ENCODE data around the gene HOXC13. TPM values are rescaled to one million over a fixed set of nuclear protein-coding genes. Genes with fewer than 3 reads are reported as not detected.
A peak's percentile ranks its signal among the peaks of the same experiment; 100 is the strongest.

Gene HOXC13
- total and polyA plus RNA-seq, 9 of the 15 experiments (the other 6 are each of a cell fraction or from before 2014, with no cell fraction given) = 0.03 to 0.29 (median 0.17) TPM; not detected in 2

GRCh38 chr12:53949631-53950436 lies 11.2 kb downstream of the HOXC13 start (continued):
- TF ChIP-seq POLR2G (IDR thresholded peaks at IDR 0.05; ENCODE audit: low read depth, low read length) (peak; percentile 38; the same call in 1 of the 2 replicates), ZNF263 (CRISPR knock-in tag; IDR thresholded peaks at IDR 0.05; ENCODE audit: borderline replicate concordance) (peak; percentile 52; the same call in 1 of the 2 replicates), NR2C2 (CRISPR knock-in tag; IDR thresholded peaks at IDR 0.05) (no peak), NR2C2 (tag; IDR thresholded peaks at IDR 0.05) (peak; percentile 24; the same call in 1 of the 2 replicates), DMBX1 (CRISPR knock-in tag; IDR thresholded peaks at IDR 0.05; ENCODE audit: borderline replicate concordance) (no peak), CTBP1 (IDR thresholded peaks at IDR 0.05; ENCODE audit: borderline replicate concordance) (peak; percentile 95), ARID3A (IDR thresholded peaks at IDR 0.05; ENCODE audit: borderline replicate concordance, low read depth, low read length) (no peak), ZBTB34 (CRISPR knock-in tag; IDR thresholded peaks at IDR 0.05) (no peak), ZNF324 (CRISPR knock-in tag; IDR thresholded peaks at IDR 0.05) (no peak), CEBPG (CRISPR knock-in tag; IDR thresholded peaks at IDR 0.05) (no peak), CEBPG (tag; conservative IDR thresholded peaks at IDR 0.05 in 1 of 2, IDR thresholded peaks at IDR 0.05 in 1 of 2) (no peak), CEBPB (tag; IDR thresholded peaks at IDR 0.05) (no peak), L3MBTL2 (IDR thresholded peaks at IDR 0.05) (0 out of 2 replicates have a peak, but pooled peaks have one; percentile 29), E2F3 (CRISPR knock-in tag; IDR thresholded peaks at IDR 0.05) (no peak), NFE2 (IDR thresholded peaks at IDR 0.05; ENCODE audit: low read depth) (peak; percentile 46; the same call in 1 of the 2 replicates), CXXC5 (CRISPR knock-in tag; IDR thresholded peaks at IDR 0.05) (peak; percentile 47; the same call in 1 of the 2 replicates), NR4A1 (CRISPR knock-in tag; IDR thresholded peaks at IDR 0.05) (no peak), NR4A1 (tag; IDR thresholded peaks at IDR 0.05) (no peak), CHCHD3 (CRISPR knock-in tag; IDR thresholded peaks at IDR 0.05) (no peak), SRSF9 (IDR thresholded peaks at IDR 0.05; ENCODE audit: borderline replicate concordance, low read depth, low read length) (no peak), HNRNPK (IDR thresholded peaks at IDR 0.05; ENCODE audit: low read depth, low read length, poor library complexity, severe bottlenecking) (no peak), CREB1 (IDR thresholded peaks at IDR 0.05) (no peak), CREB1 (CRISPR knock-in tag; IDR thresholded peaks at IDR 0.05) (no peak), ZBTB17 (CRISPR knock-in tag; IDR thresholded peaks at IDR 0.05) (no peak), SPI1 (IDR thresholded peaks at IDR 0.05; ENCODE audit: borderline replicate concordance, low read depth, low read length) (peak; percentile 97), RUNX1 (IDR thresholded peaks at IDR 0.05; ENCODE audit: low read depth) (no peak), ETV1 (tag; conservative IDR thresholded peaks at IDR 0.05; ENCODE audit: low read depth) (peak; percentile 44), MAFF (IDR thresholded peaks at IDR 0.05; ENCODE audit: low read length) (0 out of 2 replicates have a peak, but pooled peaks have one; percentile 5), SMARCA4 (IDR thresholded peaks at IDR 0.05) (no peak)

All from K562 (cell line).